ENCODE results near the gene PARD6G. TPM values are rescaled to one million over a fixed set of nuclear protein-coding genes. Genes with fewer than 3 reads are reported as not detected.

Gene PARD6G
- total RNA-seq, 3 donors from 2014 or later = 1.9 to 14.4 (median 13.8) TPM

- H3K9me3 ChIP-seq = no peaks in the 10 kb centered on the region
- peak overlapping the region in 2 of 3 donors; percentile 42 to 54 for H3K4me3 ChIP-seq
- no peaks in the 10 kb centered on the region for H3K36me3 ChIP-seq
- H3K27me3 ChIP-seq = no peaks in the 10 kb centered on the region
- no peak overlapping the region for H3K27ac ChIP-seq
- intact Hi-C loops (cut with DNase I; ENCODE audit: low total_unique reads) = no loop called here
- H3K4me1 ChIP-seq = no peaks in the 10 kb centered on the region
- TF ChIP-seq POLR2AphosphoS5 (IDR thresholded peaks at IDR 0.05) (no peak), POLR2A (IDR thresholded peaks at IDR 0.05) (no peak), CTCF (IDR thresholded peaks at IDR 0.05) (no peak)
- no peak for DNase-seq (ENCODE audit: low spot score in 2 of 2)
These were observed 76.8 kb downstream of the PARD6G start for GRCh38 chr18:80170395-80171053.

DNA sequence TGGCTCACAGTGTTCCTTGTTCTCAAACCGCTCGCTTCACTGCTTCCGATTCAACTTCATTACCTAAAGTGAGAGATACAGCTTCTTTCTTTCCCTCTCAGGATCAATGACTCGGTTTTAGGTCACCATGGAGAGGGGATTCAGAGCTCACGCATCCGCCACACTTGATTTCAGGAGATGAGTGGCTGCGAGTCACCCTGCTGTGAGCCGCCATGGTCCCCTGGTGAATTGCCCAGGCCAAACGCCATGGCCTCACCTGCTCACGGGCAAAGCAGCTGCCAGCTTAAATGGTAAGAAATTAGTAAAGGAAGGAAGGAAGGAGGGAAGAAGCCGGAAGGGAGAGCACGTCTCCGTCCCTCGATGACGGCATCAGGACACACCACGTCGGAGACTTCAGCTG is 77.7 kb downstream of the PARD6G start:
- no peak for DNase-seq (ENCODE audit: low spot score in 2 of 2)
- no peak for TF ChIP-seq POLR2AphosphoS5 (IDR thresholded peaks at IDR 0.05)
- TF ChIP-seq CTCF (IDR thresholded peaks at IDR 0.05) = no peak
- no peak for TF ChIP-seq POLR2A (IDR thresholded peaks at IDR 0.05)
- no peaks in the 10 kb centered on the region for H3K9me3 ChIP-seq
- H3K4me1 ChIP-seq = no peaks in the 10 kb centered on the region
- H3K27ac ChIP-seq = no peak overlapping the region
- intact Hi-C loops (cut with DNase I; ENCODE audit: low total_unique reads) = no loop called here
- H3K4me3 ChIP-seq = no peak overlapping the region
- no peaks in the 10 kb centered on the region for H3K36me3 ChIP-seq
- no peaks in the 10 kb centered on the region for H3K27me3 ChIP-seq

DNA sequence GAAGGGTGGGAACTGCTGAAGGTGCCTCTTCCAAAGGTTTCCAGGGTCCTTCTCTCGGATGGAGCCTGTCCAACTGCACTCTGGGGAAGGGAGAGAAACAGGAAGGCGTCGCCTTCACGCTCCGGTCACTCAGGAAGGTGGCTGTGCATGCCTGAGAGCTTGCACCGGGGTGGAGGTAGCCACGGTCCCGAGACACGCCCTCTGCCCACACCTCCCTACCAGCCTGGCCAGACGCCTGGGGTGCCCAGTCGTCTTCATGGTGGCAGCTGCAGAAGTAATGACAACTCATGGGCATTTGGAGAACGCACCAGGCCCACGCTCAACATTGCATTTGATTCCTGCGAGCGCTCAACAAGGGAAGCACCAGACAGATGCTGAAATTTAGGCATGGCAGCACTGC is 78.3 kb downstream of the PARD6G start:
- Histone ChIP-seq H3K27ac (no peak overlapping the region), H3K4me3 (no peak overlapping the region)

GRCh38 chr18:80168346-80168745 is 79.0 kb downstream of the PARD6G start:
- H3K27me3 ChIP-seq = no peaks in the 10 kb centered on the region
- intact Hi-C loops (cut with DNase I; ENCODE audit: low total_unique reads) = no loop called here
- no peaks in the 10 kb centered on the region for H3K36me3 ChIP-seq
- H3K4me3 ChIP-seq = no peak overlapping the region
- H3K9me3 ChIP-seq = no peaks in the 10 kb centered on the region
- TF ChIP-seq CTCF (IDR thresholded peaks at IDR 0.05) = no peak
- no peak for TF ChIP-seq POLR2A (IDR thresholded peaks at IDR 0.05)
- no peak for TF ChIP-seq POLR2AphosphoS5 (IDR thresholded peaks at IDR 0.05)
- no peak for DNase-seq (ENCODE audit: low spot score in 2 of 2)
- no peaks in the 10 kb centered on the region for H3K4me1 ChIP-seq
- no peak overlapping the region for H3K27ac ChIP-seq

More for the DNA sequence above, 78.3 kb downstream of the PARD6G start:
- intact Hi-C loops (cut with DNase I; ENCODE audit: low total_unique reads) = no loop called here
- TF ChIP-seq CTCF (IDR thresholded peaks at IDR 0.05) (no peak), POLR2A (IDR thresholded peaks at IDR 0.05) (no peak)
- no peak for DNase-seq (ENCODE audit: low spot score in 2 of 2)
- H3K4me1 ChIP-seq = no peaks in the 10 kb centered on the region
- no peaks in the 10 kb centered on the region for H3K36me3 ChIP-seq
- no peaks in the 10 kb centered on the region for H3K9me3 ChIP-seq
- H3K27me3 ChIP-seq = no peaks in the 10 kb centered on the region

- no peaks in the 10 kb centered on the region for H3K4me1 ChIP-seq
- TF ChIP-seq CTCF (IDR thresholded peaks at IDR 0.05) (no peak), POLR2AphosphoS5 (IDR thresholded peaks at IDR 0.05) (no peak)
- no peaks in the 10 kb centered on the region for H3K9me3 ChIP-seq
- no peak overlapping the region for H3K27ac ChIP-seq
- no peaks in the 10 kb centered on the region for H3K36me3 ChIP-seq
- no peak overlapping the region for H3K4me3 ChIP-seq
- DNase-seq (ENCODE audit: low spot score in 2 of 2) = no peak
- intact Hi-C loops (cut with DNase I; ENCODE audit: low total_unique reads) = no loop called here
- H3K27me3 ChIP-seq = no peaks in the 10 kb centered on the region
These were observed 79.4 kb downstream of the PARD6G start for GRCh38 chr18:80167931-80168330.
